Measurements from ENCODE around the gene SARDH. TPM values are rescaled to one million over a fixed set of nuclear protein-coding genes. Genes with fewer than 3 reads are reported as not detected.

SARDH gene
- total RNA-seq: 1.3 TPM

GRCh38 chr9:133737774-133738639 is at the start of gene SARDH:
SARDH (minus strand) TSS chr9:133738352; CDS start chr9:133734173, 4,179 bp downstream.
- no peaks in the 10 kb centered on the region for H3K9me3 ChIP-seq
- intact Hi-C loops (cut with DNase I): no loop called here
- H3K27ac ChIP-seq: no peak within 1 kb of the TSS
- no peaks in the 10 kb centered on the region for H3K36me3 ChIP-seq
- peak in 1 of 2 donors; percentile 63 for DNase-seq (ENCODE audit: low spot score in 2 of 2)
- H3K4me1 ChIP-seq: no peaks in the 10 kb centered on the region
- H3K27me3 ChIP-seq: no peaks in the 10 kb centered on the region
- H3K4me3 ChIP-seq: peak within 1 kb of the TSS; percentile 10 to 63
- TF ChIP-seq CTCF (IDR thresholded peaks at IDR 0.05): no peak

- Histone ChIP-seq H3K9me3 (no peaks in the 10 kb centered on the region), H3K27ac (no peak overlapping the region), H3K4me3 (no peak overlapping the region), H3K4me1 (no peaks in the 10 kb centered on the region), H3K36me3 (peaks cover 10 to 11% of the 10 kb centered on the region in 2 donors), H3K27me3 (no peaks in the 10 kb centered on the region)
- intact Hi-C loops (cut with DNase I): no loop called here
- no peak for DNase-seq (ENCODE audit: low spot score in 2 of 2)
- no peak for TF ChIP-seq CTCF (IDR thresholded peaks at IDR 0.05)
Observed at GRCh38 chr9:133787754-133788025, 49.5 kb upstream of the SARDH start.

DNA sequence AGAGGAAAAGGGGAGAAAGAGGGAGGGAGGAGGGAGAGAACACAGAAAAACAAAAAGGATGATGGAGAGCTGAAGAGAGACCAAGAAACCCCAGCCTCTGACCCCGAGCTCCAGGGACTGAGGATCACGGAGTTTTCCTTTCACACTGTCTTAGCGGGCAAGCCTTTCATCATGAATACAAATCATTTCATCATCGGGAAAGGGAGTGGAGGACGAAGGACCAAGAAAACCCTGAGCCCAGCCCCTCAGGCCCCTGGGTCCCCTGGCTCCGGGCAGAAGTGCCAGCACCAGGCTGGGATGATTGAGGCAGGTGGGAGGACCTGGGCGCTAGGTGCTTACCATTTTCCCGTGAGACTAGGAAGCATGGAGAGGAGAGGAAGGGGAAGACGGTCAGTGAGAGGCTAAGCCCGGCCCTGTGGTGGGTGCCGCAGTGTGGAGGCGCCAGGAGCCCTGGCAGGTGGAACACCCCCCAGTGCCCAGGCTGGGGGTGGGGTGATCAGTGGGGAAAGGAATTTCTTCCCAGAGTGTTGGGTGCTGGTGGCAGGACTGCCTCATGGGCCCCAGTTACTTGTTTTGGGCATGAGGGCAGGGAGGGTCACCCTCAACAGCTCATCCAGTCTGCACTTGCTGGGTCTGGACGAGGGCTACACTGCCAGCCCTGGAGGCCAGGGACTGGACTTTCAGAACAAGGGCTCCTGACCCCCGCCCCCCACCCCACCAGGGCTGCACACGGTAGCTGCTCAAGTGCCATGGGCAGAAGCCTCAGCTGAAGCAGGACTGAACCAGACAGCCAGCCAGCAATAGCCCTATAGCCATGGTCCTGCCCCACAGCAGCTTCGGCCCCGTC is 49.0 kb upstream of the SARDH start:
- Histone ChIP-seq H3K27ac (no peak overlapping the region), H3K36me3 (peaks cover 10 to 11% of the 10 kb centered on the region in 2 donors), H3K27me3 (no peaks in the 10 kb centered on the region), H3K9me3 (no peaks in the 10 kb centered on the region), H3K4me1 (no peaks in the 10 kb centered on the region), H3K4me3 (no peak overlapping the region)
- intact Hi-C loops (cut with DNase I): no loop called here
- no peak for TF ChIP-seq CTCF (IDR thresholded peaks at IDR 0.05)
- no peak for DNase-seq (ENCODE audit: low spot score in 2 of 2)

DNA sequence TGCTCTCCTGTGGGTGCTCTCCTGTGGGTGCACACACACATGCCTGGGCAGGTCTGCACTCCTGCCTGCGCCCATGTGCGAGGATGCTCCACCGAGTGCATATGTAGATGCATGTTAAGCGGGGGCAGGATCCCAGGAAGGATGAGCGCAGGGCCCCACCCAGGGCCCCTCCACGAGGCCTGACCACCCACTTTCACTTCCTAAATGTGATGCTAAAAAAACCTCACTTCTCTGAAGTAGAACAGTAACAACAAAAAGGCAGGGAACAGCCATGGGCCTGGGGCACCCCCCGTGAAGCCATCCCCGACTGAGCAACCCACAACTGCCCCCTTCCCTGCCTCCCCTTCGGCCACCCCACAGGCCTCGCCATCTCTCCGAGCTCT is 48.2 kb upstream of the SARDH start:
- no peak for DNase-seq (ENCODE audit: low spot score in 2 of 2)
- peaks cover 7 to 11% of the 10 kb centered on the region in 2 donors for H3K36me3 ChIP-seq
- H3K27me3 ChIP-seq: no peaks in the 10 kb centered on the region
- no peak overlapping the region for H3K27ac ChIP-seq
- no peaks in the 10 kb centered on the region for H3K9me3 ChIP-seq
- intact Hi-C loops (cut with DNase I): no loop called here
- no peak overlapping the region for H3K4me3 ChIP-seq
- TF ChIP-seq CTCF (IDR thresholded peaks at IDR 0.05): no peak
- H3K4me1 ChIP-seq: no peaks in the 10 kb centered on the region

GRCh38 chr9:133785753-133786370 is 47.7 kb upstream of the SARDH start:
- DNase-seq (ENCODE audit: low spot score in 2 of 2): no peak
- no peak for TF ChIP-seq CTCF (IDR thresholded peaks at IDR 0.05)
- H3K4me1 ChIP-seq: no peaks in the 10 kb centered on the region
- H3K36me3 ChIP-seq: peaks cover 4 to 6% of the 10 kb centered on the region in 2 donors
- no peaks in the 10 kb centered on the region for H3K9me3 ChIP-seq
- no peak overlapping the region for H3K4me3 ChIP-seq
- no peaks in the 10 kb centered on the region for H3K27me3 ChIP-seq
- H3K27ac ChIP-seq: no peak overlapping the region
- intact Hi-C loops (cut with DNase I): no loop called here

All from ascending aorta (tissue), 2 donors.